Measurements from ENCODE around the gene LONP1. TPM values are rescaled to one million over a fixed set of nuclear protein-coding genes. Genes with fewer than 3 reads are reported as not detected.

LONP1 gene, protein sequence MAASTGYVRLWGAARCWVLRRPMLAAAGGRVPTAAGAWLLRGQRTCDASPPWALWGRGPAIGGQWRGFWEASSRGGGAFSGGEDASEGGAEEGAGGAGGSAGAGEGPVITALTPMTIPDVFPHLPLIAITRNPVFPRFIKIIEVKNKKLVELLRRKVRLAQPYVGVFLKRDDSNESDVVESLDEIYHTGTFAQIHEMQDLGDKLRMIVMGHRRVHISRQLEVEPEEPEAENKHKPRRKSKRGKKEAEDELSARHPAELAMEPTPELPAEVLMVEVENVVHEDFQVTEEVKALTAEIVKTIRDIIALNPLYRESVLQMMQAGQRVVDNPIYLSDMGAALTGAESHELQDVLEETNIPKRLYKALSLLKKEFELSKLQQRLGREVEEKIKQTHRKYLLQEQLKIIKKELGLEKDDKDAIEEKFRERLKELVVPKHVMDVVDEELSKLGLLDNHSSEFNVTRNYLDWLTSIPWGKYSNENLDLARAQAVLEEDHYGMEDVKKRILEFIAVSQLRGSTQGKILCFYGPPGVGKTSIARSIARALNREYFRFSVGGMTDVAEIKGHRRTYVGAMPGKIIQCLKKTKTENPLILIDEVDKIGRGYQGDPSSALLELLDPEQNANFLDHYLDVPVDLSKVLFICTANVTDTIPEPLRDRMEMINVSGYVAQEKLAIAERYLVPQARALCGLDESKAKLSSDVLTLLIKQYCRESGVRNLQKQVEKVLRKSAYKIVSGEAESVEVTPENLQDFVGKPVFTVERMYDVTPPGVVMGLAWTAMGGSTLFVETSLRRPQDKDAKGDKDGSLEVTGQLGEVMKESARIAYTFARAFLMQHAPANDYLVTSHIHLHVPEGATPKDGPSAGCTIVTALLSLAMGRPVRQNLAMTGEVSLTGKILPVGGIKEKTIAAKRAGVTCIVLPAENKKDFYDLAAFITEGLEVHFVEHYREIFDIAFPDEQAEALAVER
- total RNA-seq, result 10 to 100 TPM; 33.1 to 65.8 (median 56.5) TPM
- polyA plus RNA-seq, result 10 to 100 TPM; 29.2 to 48.2 (median 42.6) TPM
- long read RNA-seq, donor 1, partial matches to known transcripts, result 5 of 6 reads
- long read RNA-seq, donor 1, other reads (novel, unspliced or antisense), result 0 of 6 reads
- long read RNA-seq, donor 2, result 0 reads

DNA sequence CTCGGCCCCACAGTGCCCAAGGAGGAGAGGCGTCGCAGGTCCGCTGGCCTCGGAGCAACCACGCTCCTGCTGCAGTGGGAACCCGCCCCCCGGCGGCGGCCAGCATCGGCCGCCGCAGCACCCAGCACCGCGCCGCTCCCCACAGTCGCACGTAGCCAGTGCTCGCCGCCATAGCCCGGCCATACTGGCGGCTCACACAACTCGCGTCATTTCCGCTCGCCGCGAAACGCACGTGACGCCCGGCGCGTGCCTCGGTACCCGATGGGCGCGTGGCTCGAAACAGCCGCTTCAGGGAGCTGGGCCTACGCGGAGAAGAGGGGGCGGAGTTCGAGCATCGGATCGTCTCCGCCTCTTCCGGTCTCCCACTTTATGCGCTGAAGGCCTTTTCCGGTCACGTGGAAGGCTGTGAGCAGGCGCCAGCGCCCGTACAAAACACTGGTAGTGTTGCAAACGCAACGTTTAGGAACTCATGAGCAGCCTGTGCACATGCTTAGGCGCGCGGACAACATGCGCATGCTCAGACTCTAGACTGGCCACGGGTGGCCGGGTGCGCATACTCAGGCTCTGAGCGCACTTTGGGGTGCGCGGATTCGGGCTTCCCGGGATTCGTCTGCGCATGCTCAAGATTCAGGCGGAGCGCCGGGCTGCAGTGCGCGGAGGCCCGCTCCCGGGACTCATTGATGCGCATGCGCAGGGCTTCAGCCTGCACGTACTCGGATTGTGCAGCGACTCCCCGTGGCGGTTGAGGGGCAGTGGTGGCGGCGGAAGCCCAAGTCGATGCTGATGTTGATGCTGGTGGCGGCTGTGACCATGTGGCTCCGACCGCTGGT lies at the start of gene LONP1, which contains the start of gene CATSPERD:
TSS of gene LONP1 (minus strand) at position 186 of the 830 bp plus-strand sequence. CDS start at position 172, 14 bp downstream.
TSS of gene CATSPERD (plus strand) at position 677 of the 830 bp plus-strand sequence. CDS start at position 778, 101 bp downstream.
- TF ChIP-seq POLR2A (IDR thresholded peaks at IDR 0.05) (peak in 1 of 3 donors; percentile 79), POLR2AphosphoS5 (IDR thresholded peaks at IDR 0.05) (peak; percentile 95 to 99 (median 96))
- TF ChIP-seq, protein P1, sequence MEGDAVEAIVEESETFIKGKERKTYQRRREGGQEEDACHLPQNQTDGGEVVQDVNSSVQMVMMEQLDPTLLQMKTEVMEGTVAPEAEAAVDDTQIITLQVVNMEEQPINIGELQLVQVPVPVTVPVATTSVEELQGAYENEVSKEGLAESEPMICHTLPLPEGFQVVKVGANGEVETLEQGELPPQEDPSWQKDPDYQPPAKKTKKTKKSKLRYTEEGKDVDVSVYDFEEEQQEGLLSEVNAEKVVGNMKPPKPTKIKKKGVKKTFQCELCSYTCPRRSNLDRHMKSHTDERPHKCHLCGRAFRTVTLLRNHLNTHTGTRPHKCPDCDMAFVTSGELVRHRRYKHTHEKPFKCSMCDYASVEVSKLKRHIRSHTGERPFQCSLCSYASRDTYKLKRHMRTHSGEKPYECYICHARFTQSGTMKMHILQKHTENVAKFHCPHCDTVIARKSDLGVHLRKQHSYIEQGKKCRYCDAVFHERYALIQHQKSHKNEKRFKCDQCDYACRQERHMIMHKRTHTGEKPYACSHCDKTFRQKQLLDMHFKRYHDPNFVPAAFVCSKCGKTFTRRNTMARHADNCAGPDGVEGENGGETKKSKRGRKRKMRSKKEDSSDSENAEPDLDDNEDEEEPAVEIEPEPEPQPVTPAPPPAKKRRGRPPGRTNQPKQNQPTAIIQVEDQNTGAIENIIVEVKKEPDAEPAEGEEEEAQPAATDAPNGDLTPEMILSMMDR (IDR thresholded peaks at IDR 0.05 in 8 of 11, conservative IDR thresholded peaks at IDR 0.05 in 3 of 11), result peak; percentile 92 to 98 (median 95)
- Histone ChIP-seq H3K27ac (peak within 1 kb of the TSS; percentile 91 to 96 (median 93)), H3K4me1 (peaks cover 18 to 52% (median 37%) of the 10 kb centered on the region in 6 donors), H3K36me3 (peaks cover 0 to 22% (median 0%) of the 10 kb centered on the region in 6 donors), H3K9me3 (no peaks in the 10 kb centered on the region), H3K27me3 (replicated peaks in 1 of 7) (no peaks in the 10 kb centered on the region), H3K4me3 (peak within 1 kb of the TSS; percentile 79 to 99 (median 89))
- intact Hi-C loops (cut with DNase I; ENCODE audit: low total_unique reads), result no loop called here
- 0% methylated on average over 23 to 90 of the region's 90 CpGs for WGBS, 5 donors
- DNase-seq, result peak; percentile 100

DNA sequence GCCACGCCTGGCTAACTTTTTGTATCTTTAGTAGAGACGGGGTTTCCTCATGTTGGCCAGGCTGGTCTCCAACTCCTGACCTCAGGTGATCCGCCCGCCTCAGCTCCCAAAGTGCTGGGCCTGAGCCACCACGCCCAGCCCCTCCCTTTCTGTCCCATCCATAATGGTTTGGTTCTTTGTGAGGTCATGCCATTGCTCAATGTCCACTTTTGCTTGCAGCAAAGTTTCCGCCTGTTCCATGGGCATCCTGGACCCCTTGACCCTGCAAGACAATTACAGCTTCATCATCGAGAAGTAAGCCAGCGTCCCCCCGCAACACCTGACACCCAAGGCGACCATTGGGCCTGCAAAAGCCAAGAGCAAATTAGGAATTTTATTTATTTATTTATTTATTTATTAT lies 48.0 kb upstream of the LONP1 start:
- no peak for TF ChIP-seq POLR2A (IDR thresholded peaks at IDR 0.05)
- TF ChIP-seq, protein P1 (IDR thresholded peaks at IDR 0.05 in 8 of 11, conservative IDR thresholded peaks at IDR 0.05 in 3 of 11), result no peak
- no peaks in the 10 kb centered on the region for H3K36me3 ChIP-seq
- H3K27me3 ChIP-seq (replicated peaks in 1 of 7), result peaks cover 0 to 7% (median 0%) of the 10 kb centered on the region in 7 donors
- no peaks in the 10 kb centered on the region for H3K4me1 ChIP-seq
- H3K9me3 ChIP-seq, result no peaks in the 10 kb centered on the region
- no peak overlapping the region for H3K27ac ChIP-seq
- no peak for DNase-seq
- intact Hi-C loops (cut with DNase I; ENCODE audit: low total_unique reads), result no loop called here
- no peak overlapping the region for H3K4me3 ChIP-seq
- 88 to 94% (median 92%) methylated on average over 10 of the region's 10 CpGs for WGBS, 5 donors

DNA sequence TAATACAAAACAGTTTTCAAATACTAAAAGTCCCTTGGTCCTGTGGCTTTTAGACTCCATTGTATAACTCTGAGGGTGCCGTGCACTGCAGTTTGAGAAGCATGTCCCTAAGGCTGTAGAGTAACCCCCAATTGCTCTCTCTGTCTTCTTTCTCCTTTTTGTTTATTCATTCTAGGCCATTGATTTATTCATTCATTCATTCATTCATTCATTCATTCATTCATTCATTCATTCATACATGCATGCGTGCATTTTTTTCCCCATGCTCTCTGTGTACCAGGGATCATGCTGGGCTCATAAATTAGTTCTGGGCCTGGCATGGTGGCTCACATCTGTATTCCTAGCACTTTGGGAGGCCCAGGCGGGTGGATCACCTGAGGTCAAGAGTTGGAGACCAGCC lies 45.3 kb upstream of the LONP1 start:
- 90 to 98% (median 91%) methylated on average over 3 of the region's 3 CpGs for WGBS, 5 donors

More for the DNA sequence above, 45.3 kb upstream of the LONP1 start:
- no peak overlapping the region for H3K4me3 ChIP-seq
- TF ChIP-seq, protein P1 (IDR thresholded peaks at IDR 0.05 in 8 of 11, conservative IDR thresholded peaks at IDR 0.05 in 3 of 11), result no peak
- TF ChIP-seq POLR2A (IDR thresholded peaks at IDR 0.05), result no peak
- no peak for TF ChIP-seq POLR2AphosphoS5 (IDR thresholded peaks at IDR 0.05)
- no peaks in the 10 kb centered on the region for H3K9me3 ChIP-seq
- H3K4me1 ChIP-seq, result no peaks in the 10 kb centered on the region
- H3K27me3 ChIP-seq (replicated peaks in 1 of 7), result no peaks in the 10 kb centered on the region
- no peak for DNase-seq
- intact Hi-C loops (cut with DNase I; ENCODE audit: low total_unique reads), result no loop called here
- no peak overlapping the region for H3K27ac ChIP-seq
- H3K36me3 ChIP-seq, result no peaks in the 10 kb centered on the region
